Osteocyte (in vitro differentiated cells): ENCODE data around the gene MYL7. TPM values are rescaled to one million over a fixed set of nuclear protein-coding genes. Genes with fewer than 3 reads are reported as not detected.
"Not testable (repeated sequence)": the region's sequence is repeated elsewhere in the genome, so short reads cannot be mapped to it uniquely, and the experiment has no call there.

Source experiments
- DNase-seq: peaks from one replicate; pipeline ENCODE4 v3.0.0; 2021; ENCODE audit warnings: mixed read lengths; ENCODE audit not compliant: unreplicated experiment; ENCODE audit errors: extremely low spot score
- H3K27ac Mint-ChIP-seq: one replicate; pipeline ENCODE4 v1.8.0; 2021; ENCODE audit warnings: mild to moderate bottlenecking, mixed read lengths; ENCODE audit not compliant: unreplicated experiment
- H3K27me3 Mint-ChIP-seq: one replicate; pipeline ENCODE4 v1.8.0; 2021; ENCODE audit warnings: mixed read lengths; ENCODE audit not compliant: unreplicated experiment
- H3K36me3 Mint-ChIP-seq: one replicate; pipeline ENCODE4 v1.8.0; 2021; ENCODE audit warnings: mixed read lengths; ENCODE audit not compliant: unreplicated experiment
- H3K4me1 Mint-ChIP-seq: one replicate; pipeline ENCODE4 v1.8.0; 2021; ENCODE audit warnings: mixed read lengths; ENCODE audit not compliant: unreplicated experiment
- H3K4me3 Mint-ChIP-seq: one replicate; pipeline ENCODE4 v1.8.0; 2021; ENCODE audit warnings: mild to moderate bottlenecking, moderate library complexity, mixed read lengths; ENCODE audit not compliant: unreplicated experiment
- H3K9me3 Mint-ChIP-seq: one replicate; pipeline ENCODE4 v1.8.0; 2021; ENCODE audit warnings: mixed read lengths; ENCODE audit not compliant: unreplicated experiment
- total RNA-seq: library from RNA; stranded (reverse); gene quantifications from 2 replicates; pipeline ENCODE4 v1.2.1, GENCODE V29; 2021
- TF ChIP-seq, protein P1 (sequence below): fragments of 200-600 bp; sonication (generic); IDR thresholded peaks from 2 replicates; pipeline ENCODE4 v1.5.0; 2021; ENCODE audit warnings: antibody characterized with exemption, mild to moderate bottlenecking, moderate library complexity

The MYL7 gene
- total RNA-seq, 1 donor from 2014 or later, result not detected

DNA sequence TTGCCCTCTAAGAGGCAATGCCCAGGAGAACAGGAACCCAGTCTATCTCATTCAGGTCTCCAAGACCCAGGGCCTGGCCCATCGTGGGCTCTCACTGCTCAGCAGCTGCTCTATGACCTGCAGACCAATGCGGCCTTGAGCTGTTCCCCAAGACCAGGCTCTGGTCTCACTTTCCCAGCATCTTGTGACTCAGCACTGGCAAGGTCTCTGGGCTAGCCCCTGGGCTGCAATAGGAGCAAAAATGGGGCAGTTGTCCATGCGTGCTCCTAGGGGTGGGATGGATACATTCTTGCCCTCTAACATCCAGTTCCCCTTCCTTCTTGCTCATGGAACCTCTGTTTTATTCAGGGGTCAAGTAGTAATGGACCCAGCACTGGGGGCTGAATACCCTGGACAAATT lies 34.6 kb upstream of the MYL7 start:
- no peak overlapping the region for H3K4me3 Mint-ChIP-seq
- H3K9me3 Mint-ChIP-seq, result peaks cover 10% of the 10 kb centered on the region
- TF ChIP-seq, protein P1, sequence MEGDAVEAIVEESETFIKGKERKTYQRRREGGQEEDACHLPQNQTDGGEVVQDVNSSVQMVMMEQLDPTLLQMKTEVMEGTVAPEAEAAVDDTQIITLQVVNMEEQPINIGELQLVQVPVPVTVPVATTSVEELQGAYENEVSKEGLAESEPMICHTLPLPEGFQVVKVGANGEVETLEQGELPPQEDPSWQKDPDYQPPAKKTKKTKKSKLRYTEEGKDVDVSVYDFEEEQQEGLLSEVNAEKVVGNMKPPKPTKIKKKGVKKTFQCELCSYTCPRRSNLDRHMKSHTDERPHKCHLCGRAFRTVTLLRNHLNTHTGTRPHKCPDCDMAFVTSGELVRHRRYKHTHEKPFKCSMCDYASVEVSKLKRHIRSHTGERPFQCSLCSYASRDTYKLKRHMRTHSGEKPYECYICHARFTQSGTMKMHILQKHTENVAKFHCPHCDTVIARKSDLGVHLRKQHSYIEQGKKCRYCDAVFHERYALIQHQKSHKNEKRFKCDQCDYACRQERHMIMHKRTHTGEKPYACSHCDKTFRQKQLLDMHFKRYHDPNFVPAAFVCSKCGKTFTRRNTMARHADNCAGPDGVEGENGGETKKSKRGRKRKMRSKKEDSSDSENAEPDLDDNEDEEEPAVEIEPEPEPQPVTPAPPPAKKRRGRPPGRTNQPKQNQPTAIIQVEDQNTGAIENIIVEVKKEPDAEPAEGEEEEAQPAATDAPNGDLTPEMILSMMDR, result no peak
- H3K4me1 Mint-ChIP-seq, result peaks cover 4% of the 10 kb centered on the region
- H3K36me3 Mint-ChIP-seq, result no peaks in the 10 kb centered on the region
- DNase-seq, result peak; percentile 56
- H3K27ac Mint-ChIP-seq, result no peak overlapping the region
- peaks cover 39% of the 10 kb centered on the region for H3K27me3 Mint-ChIP-seq

DNA sequence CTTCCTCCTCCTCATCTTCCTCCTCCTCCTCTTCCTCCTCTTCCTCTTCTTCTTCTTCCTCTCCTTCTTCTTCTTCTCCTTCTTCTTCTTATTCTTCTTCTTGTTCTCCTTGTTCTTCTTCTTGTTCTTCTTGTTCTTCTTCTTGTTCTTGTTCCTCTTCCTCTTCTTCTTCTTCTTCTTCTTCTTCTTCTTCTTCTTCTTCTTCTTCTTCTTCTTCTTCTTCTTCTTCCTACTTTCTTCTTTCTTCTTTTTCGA lies 33.5 kb upstream of the MYL7 start:
- Mint-ChIP-seq H3K27me3 (peaks cover 49% of the 10 kb centered on the region), H3K9me3 (peaks cover 13% of the 10 kb centered on the region)
- not testable (repeated sequence) for H3K4me3 Mint-ChIP-seq, H3K4me1 Mint-ChIP-seq, DNase-seq, H3K36me3 Mint-ChIP-seq, H3K27ac Mint-ChIP-seq

DNA sequence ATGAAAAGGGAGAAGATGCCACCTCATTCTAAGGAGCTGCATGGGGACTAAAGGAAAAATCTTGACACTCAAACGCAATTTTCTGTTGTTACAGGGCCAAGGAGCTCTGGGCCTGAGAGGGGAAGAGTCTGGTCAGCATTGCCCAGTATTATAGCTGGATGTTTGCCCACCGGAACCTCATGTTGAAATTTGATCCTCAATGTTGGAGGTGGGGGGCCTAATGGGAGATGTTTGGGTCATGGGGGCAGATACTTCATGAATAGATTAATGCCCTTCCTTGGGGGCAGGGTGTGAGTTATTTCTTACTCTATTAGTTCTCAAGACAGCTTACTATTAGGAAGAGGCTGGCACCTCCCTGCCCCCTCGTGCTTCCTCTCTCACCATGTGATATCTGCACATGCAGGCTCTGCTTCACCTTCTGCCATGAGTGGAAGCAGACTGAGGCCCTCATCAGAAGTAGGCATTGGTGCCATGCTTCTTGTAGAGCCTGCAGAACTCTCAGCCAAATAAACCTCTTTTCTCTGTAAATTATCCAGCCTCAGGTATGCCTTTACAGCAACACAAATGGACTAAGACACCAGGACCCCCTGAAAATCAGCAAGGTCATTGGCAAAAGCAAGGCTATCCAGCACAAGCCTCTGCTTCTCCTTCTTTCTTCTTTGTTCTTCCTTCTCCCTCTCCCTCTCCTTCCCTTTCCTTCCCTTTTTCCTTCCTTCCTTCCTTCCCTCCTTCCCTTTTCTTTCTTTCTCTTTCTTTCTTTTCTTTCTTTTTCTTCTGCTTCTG lies 33.0 kb upstream of the MYL7 start:
- H3K36me3 Mint-ChIP-seq, result no peaks in the 10 kb centered on the region
- peaks cover 49% of the 10 kb centered on the region for H3K27me3 Mint-ChIP-seq
- TF ChIP-seq, protein P1, result no peak
- no peak overlapping the region for H3K4me3 Mint-ChIP-seq
- H3K9me3 Mint-ChIP-seq, result peaks cover 13% of the 10 kb centered on the region
- H3K4me1 Mint-ChIP-seq, result peaks cover 4% of the 10 kb centered on the region
- H3K27ac Mint-ChIP-seq, result no peak overlapping the region
- DNase-seq, result peak; percentile 19

DNA sequence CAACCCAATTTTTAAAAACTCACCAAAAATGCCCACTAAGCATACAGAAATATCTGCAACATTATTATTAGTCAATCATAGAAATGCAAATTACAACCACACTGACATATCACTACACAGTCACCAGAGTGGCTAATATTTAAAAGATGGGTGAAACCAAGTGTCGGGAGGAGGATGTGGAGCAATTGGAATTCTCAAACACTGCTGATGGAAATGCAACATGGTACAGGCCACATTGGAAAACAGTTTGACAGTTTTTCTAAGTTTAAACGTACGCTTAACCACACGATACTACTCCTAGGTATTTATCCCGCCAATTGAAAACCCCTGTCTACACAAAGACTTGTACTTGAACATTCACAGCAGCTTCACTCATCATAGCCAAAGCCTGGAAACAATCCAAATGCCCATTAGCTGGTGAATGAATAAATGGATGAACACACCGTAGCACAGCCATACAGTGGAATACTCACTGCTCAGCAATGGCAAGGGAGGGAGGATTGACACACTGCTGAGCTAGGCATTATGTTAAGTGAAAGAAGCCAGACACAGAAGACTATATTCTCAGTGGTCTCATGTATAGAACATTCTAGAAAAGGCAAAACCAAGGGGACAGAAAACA lies 31.8 kb upstream of the MYL7 start:
- Mint-ChIP-seq H3K4me1 (peaks cover 3% of the 10 kb centered on the region), H3K9me3 (peaks cover 13% of the 10 kb centered on the region), H3K4me3 (no peak overlapping the region), H3K27me3 (peaks cover 58% of the 10 kb centered on the region), H3K27ac (no peak overlapping the region), H3K36me3 (no peaks in the 10 kb centered on the region)
- no peak for DNase-seq
- TF ChIP-seq, protein P1, result no peak

DNA sequence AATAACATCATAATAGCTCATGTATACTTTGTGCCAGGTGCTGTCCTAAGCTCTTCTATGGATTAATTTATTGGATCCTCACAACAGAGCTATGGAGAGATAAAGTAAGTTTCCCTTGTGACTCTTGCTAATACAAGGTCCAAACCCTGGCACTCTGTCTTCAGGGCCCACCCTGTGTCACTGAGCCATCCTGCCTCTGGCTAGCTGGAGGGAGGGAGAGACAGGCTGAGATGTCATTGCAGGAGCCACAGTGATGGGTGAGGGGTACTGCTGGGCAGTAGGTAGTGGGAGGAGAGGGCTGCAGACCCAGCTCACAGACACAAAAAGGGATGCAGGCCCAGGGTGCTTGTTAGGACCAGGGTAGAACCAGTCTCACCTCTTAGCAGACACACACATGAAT lies 31.2 kb upstream of the MYL7 start:
- Mint-ChIP-seq H3K9me3 (peaks cover 13% of the 10 kb centered on the region), H3K27me3 (peaks cover 64% of the 10 kb centered on the region), H3K36me3 (no peaks in the 10 kb centered on the region), H3K27ac (no peak overlapping the region), H3K4me3 (no peak overlapping the region), H3K4me1 (no peaks in the 10 kb centered on the region)
- DNase-seq, result no peak
- TF ChIP-seq, protein P1, result no peak

DNA sequence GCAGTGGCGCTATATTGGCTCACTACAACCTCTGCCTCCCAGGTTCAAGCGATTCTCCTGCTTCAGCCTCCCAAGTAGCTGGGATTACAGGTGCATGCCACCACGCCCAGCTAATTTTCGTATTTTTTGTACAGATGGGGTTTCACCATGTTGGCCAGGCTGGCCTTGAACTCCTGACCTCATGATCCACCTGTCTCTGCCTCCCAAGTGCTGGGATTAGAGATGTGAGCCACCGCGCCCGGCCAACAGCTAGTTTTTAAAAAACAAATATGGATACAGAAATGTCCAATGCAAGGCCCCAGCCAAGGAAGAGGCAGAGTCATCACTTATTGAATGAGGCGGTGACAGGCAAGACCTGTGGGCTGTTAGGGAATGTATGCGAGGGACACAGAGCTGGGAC lies 30.8 kb upstream of the MYL7 start:
- not testable (repeated sequence) for H3K4me1 Mint-ChIP-seq
- peaks cover 13% of the 10 kb centered on the region for H3K9me3 Mint-ChIP-seq

More for the DNA sequence above, 30.8 kb upstream of the MYL7 start:
- H3K36me3 Mint-ChIP-seq, DNase-seq, H3K4me3 Mint-ChIP-seq, H3K27ac Mint-ChIP-seq: not testable (repeated sequence)
- peaks cover 68% of the 10 kb centered on the region for H3K27me3 Mint-ChIP-seq
